Adrenal gland (tissue), 12 donors: ENCODE measurements around the gene FAM177B. TPM values are rescaled to one million over a fixed set of nuclear protein-coding genes. Genes with fewer than 3 reads are reported as not detected.

ENCODE experiments used
- DNase-seq, 7 donors: peaks; one replicate each; pipeline ENCODE4 v3.0.0-alpha.2; 2019 to 2020
- H3K27ac ChIP-seq, 5 donors: fragments of 200-600 bp; sonication (generic) in 4 of 5; 1 replicate in 3 of 5; 2 replicates in 2 of 5; pipeline versions ENCODE4 v1.5.1 to v1.8.0; 2016 to 2020; ENCODE audit warnings: mild to moderate bottlenecking in 1 of 5
- H3K27me3 ChIP-seq: fragments of 200-600 bp; 2 replicates; pipeline ENCODE4 v1.8.0; 2021
- H3K36me3 ChIP-seq, 2 donors: fragments of 200-600 bp; replicated peaks in 1 of 2; 1 replicate in 1 of 2; 2 replicates in 1 of 2; pipeline versions ENCODE4 v1.5.1 to v1.8.0; 2018 to 2022
- H3K4me1 ChIP-seq, 2 donors: fragments of 200-600 bp; replicated peaks in 1 of 2; 1 replicate in 1 of 2; 2 replicates in 1 of 2; pipeline versions ENCODE4 v1.5.1 to v1.8.0; 2018 to 2021
- H3K4me3 ChIP-seq, 4 donors: fragments of 200-600 bp; sonication (generic) in 3 of 4; one replicate each; pipeline ENCODE4 v1.5.1; 2016 to 2018
- H3K9me3 ChIP-seq, 3 donors: fragments of 200-600 bp; sonication (generic) in 1 of 3; replicated peaks in 1 of 3; 1 replicate in 2 of 3; 2 replicates in 1 of 3; pipeline versions ENCODE4 v1.5.1 to v1.8.0; 2016 to 2021
- POLR2A ChIP-seq, 2 donors: fragments of 450-650 bp; IDR thresholded peaks; one replicate each; pipeline ENCODE4 v1.6.1; 2017; ENCODE audit warnings: antibody characterized with exemption in 2 of 2, mild to moderate bottlenecking in 2 of 2, moderate library complexity in 1 of 2
- WGBS, 4 donors: extraction: QIAGEN DNeasy Blood & Tissue Kit in 2 of 4; methylation state at CpG; one replicate each; pipeline versions ENCODE4 v1.1.5 to v1.1.7; 2013 to 2017; 5-methylcytosine and 5-hydroxymethylcytosine counted together
- intact Hi-C, 2 donors: fragments of 100-400 bp; cut with DNase I; formaldehyde crosslinking; loops; one replicate each; pipeline versions ENCODE4 v1.14.1 to v1.15.0; 2022 to 2023
- polyA plus RNA-seq, 3 donors: library from polyadenylated mRNA; stranded (reverse); fragments of 200-250 nt in 2 of 3; fragments of 350-450 nt in 1 of 3; fragmentation: Illumina TruSeq in 1 of 3; extraction: RNeasy Lipid Tissue Mini Kit (QIAGEN cat#74804) in 1 of 3; gene quantifications; one replicate each; pipeline ENCODE4 v1.2.3, GENCODE V29; 2013 to 2014
- total RNA-seq, 9 donors: library from RNA; depleted of rRNA in 4 of 9; stranded (reverse); fragments of >200 nt in 4 of 9; fragments of 120-200 nt in 1 of 9; fragmentation: NEBNext Ultra II Directional in 1 of 9; extraction: Animal tissue kit (Norgen Biotek cat#: 25700) in 1 of 9; gene quantifications; one replicate each; pipeline versions ENCODE4 v1.1.0 to v1.2.4, GENCODE V29; 2013 to 2023
- TF ChIP-seq, protein P1 (sequence below), 6 experiments: fragments of 450-650 bp in 4 of 6; fragments of 200-600 bp in 2 of 6; sonication (generic) in 1 of 6; IDR thresholded peaks; 1 replicate in 5 of 6; 2 replicates in 1 of 6; pipeline versions ENCODE4 v1.5.1 to v1.8.0; 2016 to 2021; ENCODE audit warnings: antibody characterized with exemption in 6 of 6, mild to moderate bottlenecking in 2 of 6, moderate library complexity in 1 of 6
- donor health status: healthy with polysubstance abuse.
- donor health status: Bipolar disorder and iron deficiency.
- donor health status: DM: yes; HTN: yes; CAD: no.
- donor health status: DM: no; HTN: no; CAD: no.
- donor health status: DM: no; HTN: no; CAD: no.
- donor health status: DM: yes; HTN: yes; CAD: no.

Gene FAM177B
- total and polyA plus RNA-seq, 12 donors: 0.11 to 2.3 (median 1.5) TPM

DNA sequence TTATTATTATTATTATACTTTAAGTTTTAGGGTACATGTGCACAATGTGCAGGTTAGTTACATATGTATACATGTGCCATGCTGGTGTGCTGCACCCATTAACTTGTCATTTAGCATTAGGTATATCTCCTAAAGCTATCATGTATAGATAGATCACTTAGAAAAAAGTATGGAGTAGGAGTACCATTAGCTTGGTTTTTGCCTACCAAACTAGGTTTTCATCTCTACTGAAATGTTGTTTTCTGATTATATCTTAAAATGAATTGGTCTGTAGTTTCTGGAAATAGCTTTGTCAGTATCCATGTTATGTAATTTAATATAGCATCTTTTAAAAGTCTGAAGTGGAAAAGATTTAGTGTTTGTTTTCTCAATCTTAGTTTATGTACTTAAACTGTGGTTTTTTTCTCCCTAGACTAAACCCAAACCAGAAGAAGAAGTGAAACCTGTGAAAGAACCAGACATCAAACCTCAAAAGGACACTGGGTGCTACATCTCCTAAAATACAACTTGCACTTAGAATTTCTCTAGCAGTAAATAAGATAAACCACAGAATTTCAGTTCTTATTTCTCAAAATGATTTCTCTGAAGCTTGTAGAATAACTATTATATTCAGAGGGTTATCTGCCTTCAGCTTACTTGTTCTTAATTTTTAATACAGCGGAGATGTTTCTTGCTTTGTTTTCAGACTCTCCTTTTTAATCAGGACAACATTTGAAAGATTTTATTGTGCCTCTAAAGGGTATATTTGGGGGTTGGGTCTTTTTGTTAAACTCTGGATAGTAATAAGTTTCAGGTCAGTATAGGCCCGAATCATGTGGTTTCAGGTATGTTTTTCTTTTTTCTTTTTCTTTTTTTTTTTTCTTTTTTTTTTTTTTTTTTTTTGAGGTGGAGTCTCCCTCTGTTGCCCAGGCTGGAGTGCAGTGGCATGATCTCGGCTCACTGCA, 4.5 kb upstream of the FAM177B start:
- DNase-seq: no peak
- intact Hi-C loops: no loop called here
- WGBS, 4 donors: 77 to 93% (median 86%) methylated on average over 3 of the region's 3 CpGs
- Histone ChIP-seq H3K4me3 (no peak overlapping the region), H3K27ac (no peak overlapping the region), H3K27me3 (no peaks in the 10 kb centered on the region), H3K36me3 (peaks cover 0 to 73% of the 10 kb centered on the region in 2 donors), H3K4me1 (no peaks in the 10 kb centered on the region), H3K9me3 (no peaks in the 10 kb centered on the region)
- TF ChIP-seq, protein P1, sequence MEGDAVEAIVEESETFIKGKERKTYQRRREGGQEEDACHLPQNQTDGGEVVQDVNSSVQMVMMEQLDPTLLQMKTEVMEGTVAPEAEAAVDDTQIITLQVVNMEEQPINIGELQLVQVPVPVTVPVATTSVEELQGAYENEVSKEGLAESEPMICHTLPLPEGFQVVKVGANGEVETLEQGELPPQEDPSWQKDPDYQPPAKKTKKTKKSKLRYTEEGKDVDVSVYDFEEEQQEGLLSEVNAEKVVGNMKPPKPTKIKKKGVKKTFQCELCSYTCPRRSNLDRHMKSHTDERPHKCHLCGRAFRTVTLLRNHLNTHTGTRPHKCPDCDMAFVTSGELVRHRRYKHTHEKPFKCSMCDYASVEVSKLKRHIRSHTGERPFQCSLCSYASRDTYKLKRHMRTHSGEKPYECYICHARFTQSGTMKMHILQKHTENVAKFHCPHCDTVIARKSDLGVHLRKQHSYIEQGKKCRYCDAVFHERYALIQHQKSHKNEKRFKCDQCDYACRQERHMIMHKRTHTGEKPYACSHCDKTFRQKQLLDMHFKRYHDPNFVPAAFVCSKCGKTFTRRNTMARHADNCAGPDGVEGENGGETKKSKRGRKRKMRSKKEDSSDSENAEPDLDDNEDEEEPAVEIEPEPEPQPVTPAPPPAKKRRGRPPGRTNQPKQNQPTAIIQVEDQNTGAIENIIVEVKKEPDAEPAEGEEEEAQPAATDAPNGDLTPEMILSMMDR (IDR thresholded peaks at IDR 0.05): no peak
- no peak for TF ChIP-seq POLR2A (IDR thresholded peaks at IDR 0.05)

- no peak for TF ChIP-seq POLR2A (IDR thresholded peaks at IDR 0.05)
- TF ChIP-seq, protein P1 (IDR thresholded peaks at IDR 0.05): no peak
- WGBS, 4 donors: 78 to 88% (median 81%) methylated on average over 1 of the region's 1 CpG
- Histone ChIP-seq H3K27ac (no peak overlapping the region), H3K4me3 (no peak overlapping the region), H3K9me3 (no peaks in the 10 kb centered on the region), H3K27me3 (no peaks in the 10 kb centered on the region), H3K4me1 (no peaks in the 10 kb centered on the region), H3K36me3 (peaks cover 0 to 50% of the 10 kb centered on the region in 2 donors)
- intact Hi-C loops: no loop called here
- DNase-seq: no peak
These were observed 2.3 kb upstream of the FAM177B start for GRCh38 chr1:222734740-222735139.

GRCh38 chr1:222736470-222736869, 532 bp upstream of the FAM177B start:
- Histone ChIP-seq H3K36me3 (peaks cover 0 to 33% of the 10 kb centered on the region in 2 donors), H3K4me1 (no peaks in the 10 kb centered on the region), H3K27ac (no peak overlapping the region), H3K4me3 (no peak overlapping the region), H3K27me3 (no peaks in the 10 kb centered on the region), H3K9me3 (no peaks in the 10 kb centered on the region)
- intact Hi-C loops: no loop called here
- WGBS, 4 donors: 78 to 84% (median 79%) methylated on average over 5 of the region's 5 CpGs
- no peak for TF ChIP-seq POLR2A (IDR thresholded peaks at IDR 0.05)
- TF ChIP-seq, protein P1 (IDR thresholded peaks at IDR 0.05): no peak
- no peak for DNase-seq

DNA sequence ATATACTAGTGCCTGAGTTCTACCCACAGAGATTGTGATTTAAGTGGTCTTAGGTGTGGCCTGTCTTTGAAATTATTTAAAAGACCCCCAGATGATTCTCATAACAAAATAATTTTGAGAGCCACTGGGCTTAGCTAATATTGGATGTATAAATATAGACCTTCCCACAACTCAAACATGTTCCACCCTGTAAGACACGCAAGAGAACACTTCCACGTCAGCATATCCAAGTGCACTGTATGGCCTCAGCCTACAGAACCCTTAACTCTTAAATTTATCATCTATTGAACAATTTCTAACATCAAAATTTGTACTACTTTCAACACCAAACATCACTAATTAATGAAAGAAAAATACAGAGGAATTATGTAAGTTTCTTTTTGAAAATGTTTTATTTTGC, 2.5 kb downstream of the FAM177B start:
- no peaks in the 10 kb centered on the region for H3K4me1 ChIP-seq
- H3K27me3 ChIP-seq: no peaks in the 10 kb centered on the region
- TF ChIP-seq, protein P1 (IDR thresholded peaks at IDR 0.05): no peak
- TF ChIP-seq POLR2A (IDR thresholded peaks at IDR 0.05): no peak
- H3K27ac ChIP-seq: no peak overlapping the region
- H3K4me3 ChIP-seq: no peak overlapping the region
- 77 to 94% (median 89%) methylated on average over 2 of the region's 2 CpGs for WGBS, 4 donors
- intact Hi-C loops: loop anchor here in 1 of 2 donors (2.0 kb wide), 1 partner anchor 351 kb away; no protein-coding TSS in a partner anchor
- H3K9me3 ChIP-seq: no peaks in the 10 kb centered on the region
- H3K36me3 ChIP-seq: peaks cover 0 to 3% of the 10 kb centered on the region in 2 donors
- DNase-seq: no peak
